DOHH2 (cell line): ENCODE data around the gene DCAF8.

Experiments
- EZH2phosphoT487 ChIP-seq: fragments of 200-600 bp; sonication (generic); IDR thresholded peaks from 2 replicates; pipeline ENCODE4 v1.6.1; 2017; ENCODE audit warnings: borderline replicate concordance, mild to moderate bottlenecking, antibody characterized with exemption, low read length, moderate library complexity, mixed read lengths
- TF ChIP-seq, protein P1 (sequence below): fragments of 200-600 bp; sonication (generic); IDR thresholded peaks from one replicate; pipeline ENCODE4 v1.5.1; 2014; ENCODE audit warnings: antibody characterized with exemption, mild to moderate bottlenecking, low read depth, low read length; ENCODE audit not compliant: poor library complexity, severe bottlenecking

DNA sequence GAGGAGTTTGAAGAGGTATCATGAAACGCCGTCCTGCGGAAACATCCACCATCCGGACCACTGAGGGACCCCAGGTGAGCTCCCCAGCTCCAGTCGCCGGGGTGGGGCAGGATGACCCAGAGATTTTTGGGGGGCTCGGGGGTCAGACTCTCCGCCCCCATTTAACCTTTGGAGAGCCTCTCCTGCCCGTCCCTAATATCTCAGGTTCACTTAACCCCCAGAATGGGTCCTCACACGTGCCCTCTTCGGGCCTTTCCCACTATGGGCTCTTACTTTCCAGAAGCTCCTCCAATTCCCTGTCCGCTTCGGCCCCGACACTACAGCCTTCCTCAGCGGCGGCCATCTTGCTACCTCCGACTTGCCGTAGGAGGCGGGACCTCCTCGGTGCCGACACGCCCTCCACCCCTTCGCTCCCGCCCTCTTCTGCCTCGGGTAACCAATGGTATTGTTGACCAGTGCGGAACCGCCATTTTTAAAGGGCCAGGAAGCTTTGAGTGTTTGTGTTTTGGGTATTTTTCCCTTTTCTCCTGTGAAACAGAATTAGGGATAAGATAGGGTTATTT is 22.5 kb upstream of the DCAF8 start, which contains the start of gene PEX19:
- TF ChIP-seq, protein P1, sequence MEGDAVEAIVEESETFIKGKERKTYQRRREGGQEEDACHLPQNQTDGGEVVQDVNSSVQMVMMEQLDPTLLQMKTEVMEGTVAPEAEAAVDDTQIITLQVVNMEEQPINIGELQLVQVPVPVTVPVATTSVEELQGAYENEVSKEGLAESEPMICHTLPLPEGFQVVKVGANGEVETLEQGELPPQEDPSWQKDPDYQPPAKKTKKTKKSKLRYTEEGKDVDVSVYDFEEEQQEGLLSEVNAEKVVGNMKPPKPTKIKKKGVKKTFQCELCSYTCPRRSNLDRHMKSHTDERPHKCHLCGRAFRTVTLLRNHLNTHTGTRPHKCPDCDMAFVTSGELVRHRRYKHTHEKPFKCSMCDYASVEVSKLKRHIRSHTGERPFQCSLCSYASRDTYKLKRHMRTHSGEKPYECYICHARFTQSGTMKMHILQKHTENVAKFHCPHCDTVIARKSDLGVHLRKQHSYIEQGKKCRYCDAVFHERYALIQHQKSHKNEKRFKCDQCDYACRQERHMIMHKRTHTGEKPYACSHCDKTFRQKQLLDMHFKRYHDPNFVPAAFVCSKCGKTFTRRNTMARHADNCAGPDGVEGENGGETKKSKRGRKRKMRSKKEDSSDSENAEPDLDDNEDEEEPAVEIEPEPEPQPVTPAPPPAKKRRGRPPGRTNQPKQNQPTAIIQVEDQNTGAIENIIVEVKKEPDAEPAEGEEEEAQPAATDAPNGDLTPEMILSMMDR, result no peak
- no peak for TF ChIP-seq EZH2phosphoT487
